Breast epithelium (tissue), 4 donors: ENCODE data around the gene INPPL1. TPM values are rescaled to one million over a fixed set of nuclear protein-coding genes. Genes with fewer than 3 reads are reported as not detected.

ENCODE experiments used
- DNase-seq, 2 donors: peaks; one replicate each; pipeline ENCODE4 v3.0.0-alpha.2; 2019; ENCODE audit warnings: low spot score in 2 of 2
- H3K27ac ChIP-seq, 2 donors: fragments of 200-600 bp; sonication (generic) in 1 of 2; one replicate each; pipeline ENCODE4 v1.5.1; 2016 to 2019; ENCODE audit warnings: mild to moderate bottlenecking in 1 of 2
- H3K27me3 ChIP-seq, 2 donors: fragments of 200-600 bp; sonication (generic) in 1 of 2; one replicate each; pipeline versions ENCODE4 v1.5.1 to v1.6.0; 2017 to 2019; ENCODE audit warnings: control low read depth in 1 of 2, mild to moderate bottlenecking in 1 of 2
- H3K36me3 ChIP-seq: fragments of 200-600 bp; one replicate; pipeline ENCODE4 v1.5.1; 2019
- H3K4me1 ChIP-seq, 2 donors: fragments of 200-600 bp; sonication (generic); one replicate each; pipeline ENCODE4 v1.5.1; 2016 to 2019; ENCODE audit warnings: control low read depth in 1 of 2
- H3K4me3 ChIP-seq, 3 donors: fragments of 200-600 bp; sonication (generic); 1 replicate in 2 of 3; 2 replicates in 1 of 3; pipeline ENCODE4 v1.5.1; 2016 to 2019; ENCODE audit warnings: mild to moderate bottlenecking in 3 of 3, moderate library complexity in 2 of 3
- H3K9me3 ChIP-seq, 2 donors: fragments of 200-600 bp; sonication (generic) in 1 of 2; one replicate each; pipeline ENCODE4 v1.5.1; 2016 to 2019; ENCODE audit warnings: control low read depth in 1 of 2
- CTCF ChIP-seq, 3 donors: fragments of 450-650 bp; IDR thresholded peaks; one replicate each; pipeline ENCODE4 v1.5.1; 2016 to 2017; ENCODE audit warnings: antibody characterized with exemption in 3 of 3, mild to moderate bottlenecking in 3 of 3, moderate library complexity in 3 of 3
- POLR2A ChIP-seq: fragments of 450-650 bp; IDR thresholded peaks from one replicate; pipeline ENCODE4 v1.6.1; 2016; ENCODE audit warnings: antibody characterized with exemption, mild to moderate bottlenecking, moderate library complexity
- POLR2AphosphoS5 ChIP-seq, 3 donors: sonication (generic); formaldehyde crosslinking; IDR thresholded peaks; one replicate each; pipeline ENCODE4 v1.6.1; 2017; ENCODE audit warnings: antibody characterized with exemption in 3 of 3
- intact Hi-C: fragments of 100-400 bp; cut with DNase I; formaldehyde crosslinking; loops from one replicate; pipeline ENCODE4 v1.15.1; 2023; ENCODE audit warnings: low total_unique reads
- total RNA-seq, 3 donors: library from RNA; depleted of rRNA; stranded (reverse); fragments of >200 nt; gene quantifications; one replicate each; pipeline ENCODE4 v1.1.0, GENCODE V29; 2016

Gene INPPL1
- total RNA-seq, 3 donors from 2014 or later, result 47.2 to 91.8 (median 73.1) TPM

- intact Hi-C loops, result no loop called here
- TF ChIP-seq POLR2AphosphoS5 (IDR thresholded peaks at IDR 0.05) (no peak), POLR2A (no peak), CTCF (IDR thresholded peaks at IDR 0.05) (no peak)
- Histone ChIP-seq H3K4me3 (no peak overlapping the region), H3K27ac (no peak overlapping the region), H3K27me3 (no peaks in the 10 kb centered on the region), H3K36me3 (peaks cover 5% of the 10 kb centered on the region), H3K9me3 (no peaks in the 10 kb centered on the region), H3K4me1 (peaks cover 0 to 9% of the 10 kb centered on the region in 2 donors)
- DNase-seq, result peak in 1 of 2 donors; percentile 16
Measured at GRCh38 chr11:72231396-72232259, 7.1 kb downstream of the INPPL1 start.

GRCh38 chr11:72232260-72233055 lies 7.9 kb downstream of the INPPL1 start:
- peak in 1 of 2 donors; percentile 16 for DNase-seq
- Histone ChIP-seq H3K9me3 (no peaks in the 10 kb centered on the region), H3K4me3 (no peak overlapping the region), H3K4me1 (peaks cover 0 to under 1% of the 10 kb centered on the region in 2 donors), H3K36me3 (peaks cover 5% of the 10 kb centered on the region), H3K27me3 (no peaks in the 10 kb centered on the region), H3K27ac (no peak overlapping the region)
- intact Hi-C loops, result no loop called here
- TF ChIP-seq CTCF (IDR thresholded peaks at IDR 0.05) (no peak), POLR2A (no peak), POLR2AphosphoS5 (IDR thresholded peaks at IDR 0.05) (no peak)

- DNase-seq, result peak in 1 of 2 donors; percentile 15
- Histone ChIP-seq H3K9me3 (no peaks in the 10 kb centered on the region), H3K27me3 (no peaks in the 10 kb centered on the region), H3K36me3 (peaks cover 5% of the 10 kb centered on the region), H3K4me3 (no peak overlapping the region), H3K4me1 (no peaks in the 10 kb centered on the region), H3K27ac (no peak overlapping the region)
- intact Hi-C loops, result no loop called here
- no peak for TF ChIP-seq POLR2AphosphoS5 (IDR thresholded peaks at IDR 0.05)
- TF ChIP-seq CTCF (IDR thresholded peaks at IDR 0.05), result no peak
- TF ChIP-seq POLR2A, result no peak
Measured at GRCh38 chr11:72233056-72233772, 8.6 kb downstream of the INPPL1 start.

- TF ChIP-seq CTCF (IDR thresholded peaks at IDR 0.05) (no peak), POLR2A (no peak), POLR2AphosphoS5 (IDR thresholded peaks at IDR 0.05) (no peak)
- Histone ChIP-seq H3K4me1 (no peaks in the 10 kb centered on the region), H3K9me3 (no peaks in the 10 kb centered on the region), H3K36me3 (peaks cover 5% of the 10 kb centered on the region), H3K27ac (no peak overlapping the region), H3K27me3 (no peaks in the 10 kb centered on the region), H3K4me3 (no peak overlapping the region)
- no peak for DNase-seq
- intact Hi-C loops, result no loop called here
Measured at GRCh38 chr11:72233773-72234513, 9.4 kb downstream of the INPPL1 start.
